ENCODE results near the gene PTPN14. TPM values are rescaled to one million over a fixed set of nuclear protein-coding genes. Genes with fewer than 3 reads are reported as not detected.

PTPN14 gene
- total RNA-seq, 1 experiment from 2014 or later, result 37.5 TPM

DNA sequence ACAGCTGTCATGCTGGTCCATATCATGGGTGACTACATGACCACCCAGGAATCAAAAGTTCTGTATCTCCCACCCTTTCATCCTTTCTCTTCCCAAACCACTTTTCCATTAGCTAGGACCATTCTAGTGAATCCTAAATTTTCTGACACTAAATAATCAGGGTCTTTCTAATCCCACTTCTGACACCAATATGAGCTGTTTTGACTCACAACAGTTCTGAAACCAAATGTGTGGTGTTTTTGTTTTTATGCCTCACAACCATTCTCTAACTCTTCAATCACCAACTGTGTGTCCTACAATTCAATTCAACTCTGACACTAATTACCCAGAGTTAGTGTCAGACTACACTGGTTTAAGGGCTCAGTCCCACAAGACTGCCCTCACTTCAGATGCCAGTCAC lies 206.5 kb downstream of the PTPN14 start:
- BruUV-seq (replicated peaks), result no TSS peak
- H3K4me3 ChIP-seq (replicated peaks in 1 of 2; ENCODE audit: low read depth in 1 of 2, low read length in 2 of 2), result no peak overlapping the region
- H3K27me3 ChIP-seq (ENCODE audit: insufficient read depth, low read length), result no peaks in the 10 kb centered on the region
- H4K20me1 ChIP-seq (ENCODE audit: insufficient read depth), result no peaks in the 10 kb centered on the region
- intact Hi-C loops (cut with micrococcal nuclease), result no loop called here
- H3K9me2 ChIP-seq (ENCODE audit: insufficient read depth), result no peaks in the 10 kb centered on the region
- no peak for ATAC-seq
- H3K4me1 ChIP-seq (ENCODE audit: control insufficient read depth in 1 of 2, insufficient read depth in 2 of 2, low read length in 2 of 2), result no peaks in the 10 kb centered on the region
- no peak for TF ChIP-seq EGR1 (IDR thresholded peaks at IDR 0.05; ENCODE audit: low read depth)
- TF ChIP-seq JUND (IDR thresholded peaks at IDR 0.05), result no peak
- no peak for TF ChIP-seq CEBPB (IDR thresholded peaks at IDR 0.05; ENCODE audit: low read depth)
- no peak for TF ChIP-seq TCF7L2 (IDR thresholded peaks at IDR 0.05; ENCODE audit: borderline replicate concordance, extremely low read depth, insufficient read depth, insufficient read length)
- no peak for TF ChIP-seq POLR2A (IDR thresholded peaks at IDR 0.05; ENCODE audit: borderline replicate concordance, extremely low read depth, insufficient read depth, insufficient read length)
- no peak for TF ChIP-seq RAD21 (IDR thresholded peaks at IDR 0.05; ENCODE audit: low read depth)
- TF ChIP-seq SRF (IDR thresholded peaks at IDR 0.05; ENCODE audit: low read depth), result no peak
- TF ChIP-seq, protein P1, sequence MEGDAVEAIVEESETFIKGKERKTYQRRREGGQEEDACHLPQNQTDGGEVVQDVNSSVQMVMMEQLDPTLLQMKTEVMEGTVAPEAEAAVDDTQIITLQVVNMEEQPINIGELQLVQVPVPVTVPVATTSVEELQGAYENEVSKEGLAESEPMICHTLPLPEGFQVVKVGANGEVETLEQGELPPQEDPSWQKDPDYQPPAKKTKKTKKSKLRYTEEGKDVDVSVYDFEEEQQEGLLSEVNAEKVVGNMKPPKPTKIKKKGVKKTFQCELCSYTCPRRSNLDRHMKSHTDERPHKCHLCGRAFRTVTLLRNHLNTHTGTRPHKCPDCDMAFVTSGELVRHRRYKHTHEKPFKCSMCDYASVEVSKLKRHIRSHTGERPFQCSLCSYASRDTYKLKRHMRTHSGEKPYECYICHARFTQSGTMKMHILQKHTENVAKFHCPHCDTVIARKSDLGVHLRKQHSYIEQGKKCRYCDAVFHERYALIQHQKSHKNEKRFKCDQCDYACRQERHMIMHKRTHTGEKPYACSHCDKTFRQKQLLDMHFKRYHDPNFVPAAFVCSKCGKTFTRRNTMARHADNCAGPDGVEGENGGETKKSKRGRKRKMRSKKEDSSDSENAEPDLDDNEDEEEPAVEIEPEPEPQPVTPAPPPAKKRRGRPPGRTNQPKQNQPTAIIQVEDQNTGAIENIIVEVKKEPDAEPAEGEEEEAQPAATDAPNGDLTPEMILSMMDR (IDR thresholded peaks at IDR 0.05 in 2 of 3, conservative IDR thresholded peaks at IDR 0.05 in 1 of 3; ENCODE audit: borderline replicate concordance in 1 of 3, insufficient read depth in 1 of 3, low read depth in 2 of 3, low read length in 2 of 3), result no peak
- no peak for TF ChIP-seq ZFX (IDR thresholded peaks at IDR 0.05)
- TF ChIP-seq, protein P2, sequence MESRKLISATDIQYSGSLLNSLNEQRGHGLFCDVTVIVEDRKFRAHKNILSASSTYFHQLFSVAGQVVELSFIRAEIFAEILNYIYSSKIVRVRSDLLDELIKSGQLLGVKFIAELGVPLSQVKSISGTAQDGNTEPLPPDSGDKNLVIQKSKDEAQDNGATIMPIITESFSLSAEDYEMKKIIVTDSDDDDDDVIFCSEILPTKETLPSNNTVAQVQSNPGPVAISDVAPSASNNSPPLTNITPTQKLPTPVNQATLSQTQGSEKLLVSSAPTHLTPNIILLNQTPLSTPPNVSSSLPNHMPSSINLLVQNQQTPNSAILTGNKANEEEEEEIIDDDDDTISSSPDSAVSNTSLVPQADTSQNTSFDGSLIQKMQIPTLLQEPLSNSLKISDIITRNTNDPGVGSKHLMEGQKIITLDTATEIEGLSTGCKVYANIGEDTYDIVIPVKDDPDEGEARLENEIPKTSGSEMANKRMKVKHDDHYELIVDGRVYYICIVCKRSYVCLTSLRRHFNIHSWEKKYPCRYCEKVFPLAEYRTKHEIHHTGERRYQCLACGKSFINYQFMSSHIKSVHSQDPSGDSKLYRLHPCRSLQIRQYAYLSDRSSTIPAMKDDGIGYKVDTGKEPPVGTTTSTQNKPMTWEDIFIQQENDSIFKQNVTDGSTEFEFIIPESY (IDR thresholded peaks at IDR 0.05; ENCODE audit: extremely low read depth, insufficient replicate concordance, low read length), result no peak
- TF ChIP-seq POLR2AphosphoS5 (IDR thresholded peaks at IDR 0.05; ENCODE audit: low read depth, low read length), result no peak
- no peak for TF ChIP-seq SIN3A (IDR thresholded peaks at IDR 0.05; ENCODE audit: low read depth)
- TF ChIP-seq SP1 (IDR thresholded peaks at IDR 0.05; ENCODE audit: low read depth), result no peak
- ChIA-PET RAD21 (ENCODE audit: low non-redundant PET in 1 of 2, low total read pairs in 2 of 2, uncharacterized antibody in 2 of 2, unreplicated experiment in 2 of 2) (no interaction called here), CTCF (interaction anchor here (1.0 kb wide), 1 partner anchor 12 kb away, joined by 3 read pairs; no protein-coding TSS in a partner anchor), POLR2A (no interaction called here)
- H3K36me3 ChIP-seq (ENCODE audit: control insufficient read depth in 1 of 2, insufficient read depth in 2 of 2, low read length in 2 of 2), result 0 out of 4 replicates have a peak, but pooled peaks cover 2 to 3% of the 10 kb centered on the region in 2 experiments
- H3K27ac ChIP-seq (ENCODE audit: low read depth, low read length), result no peak overlapping the region
- H2AFZ ChIP-seq (ENCODE audit: low read depth, low read length, poor library complexity, severe bottlenecking), result no peak overlapping the region
- no peak for DNase-seq (ENCODE audit: low read depth, low spot score)
- no peaks in the 10 kb centered on the region for H3K9me3 ChIP-seq (ENCODE audit: control insufficient read depth in 1 of 2, insufficient read depth in 1 of 2, low read depth in 1 of 2, low read length in 2 of 2)
- H3K9ac ChIP-seq (ENCODE audit: low read length), result no peak overlapping the region
- no peak overlapping the region for H3K4me2 ChIP-seq (ENCODE audit: low read length)
- no peaks in the 10 kb centered on the region for H3K79me2 ChIP-seq (ENCODE audit: insufficient read depth, low read length)
